NCI-H1436 treated with DMSO at 0.1 percent for 48 hours (cell line): ENCODE data around the gene RAB31.
"Not testable (repeated sequence)": the region's sequence is repeated elsewhere in the genome, so short reads cannot be mapped to it uniquely, and the experiment has no call there.

ENCODE experiments used
- DNase-seq: peaks from one replicate; lab custom pipeline; 2025; lab: John Stamatoyannopoulos, UW

Gene RAB31

DNA sequence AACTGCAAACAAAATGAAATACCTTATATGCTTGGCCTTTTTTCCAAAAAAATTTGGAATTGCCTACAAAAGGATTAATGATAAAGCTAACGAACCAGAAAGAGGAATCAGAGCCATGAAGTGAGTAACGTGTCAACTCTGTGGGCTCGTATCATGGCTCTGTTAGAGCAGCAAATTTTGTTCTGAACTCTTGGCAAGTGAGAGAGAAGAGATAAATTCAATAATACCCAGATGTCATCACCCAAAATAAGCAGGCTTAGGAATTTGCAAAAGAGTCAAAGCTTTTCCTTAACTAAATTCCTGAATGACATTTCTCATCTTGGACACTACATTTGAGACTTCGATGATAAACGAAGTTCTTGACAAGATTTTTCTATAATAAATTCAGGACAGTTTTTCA is 182.1 kb downstream of the RAB31 start:
- DNase-seq: no peak

DNA sequence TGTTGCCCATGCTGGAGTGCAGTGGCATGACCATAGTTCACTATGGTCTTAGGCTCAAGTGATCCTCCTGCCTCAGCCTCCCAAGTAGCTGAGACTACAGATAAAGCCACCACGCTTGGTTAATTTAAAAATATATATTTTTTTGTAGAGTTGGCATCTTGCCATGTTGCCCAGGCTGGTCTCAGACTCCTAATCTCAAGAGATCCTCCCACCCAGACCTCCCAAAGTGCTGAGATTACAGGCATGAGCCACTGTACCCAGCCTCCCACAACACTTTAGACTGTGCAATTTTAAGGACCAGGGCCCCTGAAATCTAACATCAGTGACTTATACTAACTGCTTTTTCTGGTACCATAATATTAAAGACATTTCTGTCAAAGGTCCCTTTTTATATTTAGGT is 182.9 kb downstream of the RAB31 start:
- no peak for DNase-seq

DNA sequence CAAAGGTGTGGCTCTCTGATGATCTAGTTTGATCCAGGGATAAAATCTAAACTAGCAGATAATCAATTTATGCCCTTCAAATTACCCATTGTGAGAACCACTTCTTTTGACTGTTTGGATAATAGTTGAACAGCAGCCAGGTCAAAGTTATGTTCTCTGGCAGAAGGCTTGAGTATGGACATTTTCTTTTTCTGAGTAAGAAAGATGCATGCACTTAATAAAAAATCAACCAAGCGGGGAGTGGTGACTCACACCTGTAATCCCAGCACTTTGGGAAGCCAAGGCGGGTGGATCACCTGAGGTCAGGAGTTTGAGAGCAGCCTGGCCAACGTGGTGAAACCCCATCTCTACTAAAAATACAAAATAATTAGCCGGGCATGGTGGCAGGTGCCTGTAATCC is 183.4 kb downstream of the RAB31 start:
- not testable (repeated sequence) for DNase-seq

- DNase-seq: no peak
These were observed 186.5 kb downstream of the RAB31 start for GRCh38 chr18:9894454-9895068.

GRCh38 chr18:9897129-9897528 is 189.0 kb downstream of the RAB31 start:
- no peak for DNase-seq

GRCh38 chr18:9897787-9898291 is 189.7 kb downstream of the RAB31 start:
- DNase-seq: not testable (repeated sequence)

DNA sequence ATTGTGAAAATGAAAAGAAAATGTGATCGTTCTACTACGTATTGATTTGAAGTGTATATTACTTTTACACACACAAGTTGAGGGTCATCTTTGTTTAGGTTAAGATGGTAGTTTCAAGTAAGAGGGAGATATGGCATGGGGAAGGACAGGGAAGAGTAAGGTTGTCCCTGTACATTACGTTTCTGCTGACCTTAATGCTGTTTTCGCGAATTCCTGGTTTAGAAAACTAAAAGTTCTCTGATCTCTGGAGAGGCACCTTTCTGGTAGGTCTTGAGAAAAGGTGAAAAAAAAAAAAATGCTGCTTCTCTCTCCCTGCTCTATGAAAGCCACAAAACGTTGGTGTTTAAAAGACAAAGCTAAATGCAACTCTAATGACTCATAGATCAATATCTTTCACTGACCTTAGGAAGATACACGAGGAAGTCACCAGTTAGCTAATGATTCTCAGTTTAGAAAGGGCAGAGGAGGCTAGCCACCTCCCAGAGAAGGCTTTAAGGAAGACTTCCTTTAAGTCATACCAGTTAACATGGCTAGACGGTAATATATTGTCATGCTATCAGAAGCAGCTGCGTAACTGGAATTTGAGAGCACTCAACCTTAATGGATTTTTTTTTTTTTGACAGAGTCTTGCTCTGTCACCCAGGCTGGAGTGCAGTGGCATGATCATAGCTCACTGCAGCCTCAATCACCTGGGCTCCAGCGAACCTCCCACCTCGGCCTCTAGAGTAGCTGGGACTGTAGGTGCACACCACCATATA is 190.9 kb downstream of the RAB31 start:
- DNase-seq: no peak

- not testable (repeated sequence) for DNase-seq
These were observed 191.4 kb downstream of the RAB31 start for GRCh38 chr18:9899550-9899930.

GRCh38 chr18:9900699-9901098 is 192.6 kb downstream of the RAB31 start:
- no peak for DNase-seq

GRCh38 chr18:9901377-9901776 is 193.3 kb downstream of the RAB31 start:
- DNase-seq: no peak

GRCh38 chr18:9902264-9902663 is 194.2 kb downstream of the RAB31 start:
- not testable (repeated sequence) for DNase-seq

GRCh38 chr18:9902832-9903231 is 194.7 kb downstream of the RAB31 start:
- no peak for DNase-seq

DNA sequence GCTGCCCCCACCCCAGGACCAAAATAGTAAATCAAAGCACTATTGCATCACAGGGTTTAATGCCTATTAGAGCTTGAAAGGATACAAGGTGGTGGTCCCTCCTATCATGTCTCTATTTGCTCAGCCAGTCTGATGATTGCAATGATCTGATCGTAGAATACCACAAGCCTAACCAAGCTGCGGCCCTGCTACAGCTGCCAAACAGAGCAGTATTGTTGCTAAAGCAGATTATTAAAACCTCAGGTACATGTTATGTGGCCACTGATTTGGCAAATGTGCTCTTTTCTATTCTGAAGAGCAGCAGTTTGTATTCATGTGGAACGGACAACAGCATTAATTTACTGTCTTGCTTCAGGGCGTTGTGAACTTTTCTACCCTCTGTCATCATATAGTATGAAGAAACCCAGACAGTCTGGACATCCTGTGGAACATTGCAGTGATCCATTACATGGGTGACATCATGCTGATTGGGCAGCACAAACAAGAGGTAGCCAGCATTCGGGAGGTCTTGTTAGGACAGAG is 197.4 kb downstream of the RAB31 start:
- DNase-seq: no peak

DNA sequence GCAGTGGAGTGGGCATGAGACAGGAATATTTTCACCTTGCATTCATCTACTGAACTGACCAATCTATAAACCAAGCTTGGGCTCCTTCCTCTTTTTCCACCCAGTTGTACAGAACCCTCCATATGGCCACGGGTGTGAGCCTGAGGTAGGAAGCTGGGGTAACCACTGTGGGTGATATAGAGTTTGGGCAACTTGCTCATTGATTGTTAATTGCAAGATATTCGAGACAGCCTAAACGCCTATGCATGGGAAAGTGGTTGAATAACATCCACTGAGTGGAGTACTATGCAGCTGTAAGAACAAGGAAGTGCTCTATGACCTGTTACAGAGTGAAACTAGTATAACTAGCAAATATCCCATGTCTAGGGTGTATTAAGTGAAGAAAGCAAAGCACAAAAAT is 198.4 kb downstream of the RAB31 start:
- DNase-seq: no peak

- DNase-seq: no peak
These were observed 199.8 kb downstream of the RAB31 start for GRCh38 chr18:9907867-9908266.

- no peak for DNase-seq
These were observed 202.0 kb downstream of the RAB31 start for GRCh38 chr18:9910071-9910470.

- no peak for DNase-seq
These were observed 202.6 kb downstream of the RAB31 start for GRCh38 chr18:9910661-9911060.

DNA sequence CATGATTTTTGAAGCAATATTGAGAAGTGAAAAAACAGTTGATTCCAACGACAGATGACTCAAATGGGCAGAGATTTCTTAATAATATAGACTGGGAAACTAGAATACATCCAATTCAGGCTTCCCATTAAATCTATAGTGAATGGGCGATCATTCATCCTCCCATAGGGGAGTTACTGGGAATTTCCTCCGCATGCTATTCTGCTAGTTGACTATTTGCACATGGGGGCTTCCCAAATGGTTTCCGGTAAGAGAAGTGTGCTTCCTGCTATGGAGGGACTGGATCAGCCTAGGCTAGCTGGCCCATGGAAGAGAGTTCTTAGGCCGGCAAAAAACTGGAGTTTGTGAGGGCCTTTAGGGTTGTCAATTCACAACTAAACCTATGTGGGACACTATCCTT is 203.1 kb downstream of the RAB31 start:
- DNase-seq: no peak
